NCI-H69 (cell line): Measurements from ENCODE around the gene AMPD3.

Source experiments
- DNase-seq: peaks from one replicate; lab custom pipeline; 2025; lab: John Stamatoyannopoulos, UW

The AMPD3 gene

DNA sequence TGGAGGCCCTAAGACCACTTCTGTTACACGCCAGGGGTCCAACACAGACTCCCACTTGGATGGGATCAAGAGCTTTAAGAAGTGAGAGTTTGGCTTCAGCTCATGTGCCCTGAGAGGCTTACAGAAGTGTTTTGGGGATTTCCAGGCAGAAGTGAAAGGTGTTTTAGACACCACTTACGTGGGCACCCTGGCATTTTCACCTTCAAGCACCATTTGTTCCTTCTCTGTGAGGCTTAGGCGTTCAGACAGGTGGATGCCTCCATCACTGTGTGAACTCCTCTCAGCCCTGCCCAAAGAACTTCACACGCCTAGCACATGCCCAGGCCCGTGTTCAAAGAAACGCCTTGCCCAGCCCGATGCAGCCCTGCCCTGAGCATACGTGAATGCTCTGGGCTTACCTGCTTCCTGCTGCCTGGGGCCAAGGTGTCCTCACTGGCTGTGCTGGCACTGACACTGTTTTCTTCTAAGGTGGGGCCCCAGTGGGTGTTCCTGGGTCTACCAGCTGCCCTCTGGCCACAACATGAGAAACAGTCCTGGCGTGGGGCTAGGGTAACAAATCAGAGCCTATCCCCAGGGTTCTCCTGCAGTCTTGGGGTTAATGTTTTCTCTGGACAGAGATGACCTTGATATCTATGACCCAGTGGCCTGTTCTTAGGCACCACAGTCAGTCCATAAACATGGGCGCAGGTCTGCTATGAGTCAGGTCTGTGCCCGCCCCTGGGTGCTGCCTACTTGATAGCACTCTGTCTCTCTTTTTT, 34.0 kb downstream of the AMPD3 start:
- no peak for DNase-seq

DNA sequence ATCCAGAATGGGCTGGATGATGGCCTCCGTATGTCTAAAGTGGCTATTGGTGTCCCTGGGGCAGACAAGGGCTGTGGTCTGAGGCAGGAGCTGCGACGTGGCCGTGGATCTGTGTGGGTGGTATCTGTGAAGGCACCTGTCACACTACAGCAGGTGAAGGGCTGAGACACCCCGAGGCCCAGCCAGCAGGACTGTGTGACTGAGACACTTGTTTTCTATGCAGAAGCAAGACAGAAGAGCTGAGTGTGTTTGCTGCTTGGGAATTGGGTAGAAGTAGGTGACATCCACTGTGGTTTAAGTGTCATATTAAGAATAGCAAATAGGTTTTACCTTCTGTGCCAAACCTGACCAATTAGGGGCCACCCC, 35.0 kb downstream of the AMPD3 start:
- no peak for DNase-seq

DNA sequence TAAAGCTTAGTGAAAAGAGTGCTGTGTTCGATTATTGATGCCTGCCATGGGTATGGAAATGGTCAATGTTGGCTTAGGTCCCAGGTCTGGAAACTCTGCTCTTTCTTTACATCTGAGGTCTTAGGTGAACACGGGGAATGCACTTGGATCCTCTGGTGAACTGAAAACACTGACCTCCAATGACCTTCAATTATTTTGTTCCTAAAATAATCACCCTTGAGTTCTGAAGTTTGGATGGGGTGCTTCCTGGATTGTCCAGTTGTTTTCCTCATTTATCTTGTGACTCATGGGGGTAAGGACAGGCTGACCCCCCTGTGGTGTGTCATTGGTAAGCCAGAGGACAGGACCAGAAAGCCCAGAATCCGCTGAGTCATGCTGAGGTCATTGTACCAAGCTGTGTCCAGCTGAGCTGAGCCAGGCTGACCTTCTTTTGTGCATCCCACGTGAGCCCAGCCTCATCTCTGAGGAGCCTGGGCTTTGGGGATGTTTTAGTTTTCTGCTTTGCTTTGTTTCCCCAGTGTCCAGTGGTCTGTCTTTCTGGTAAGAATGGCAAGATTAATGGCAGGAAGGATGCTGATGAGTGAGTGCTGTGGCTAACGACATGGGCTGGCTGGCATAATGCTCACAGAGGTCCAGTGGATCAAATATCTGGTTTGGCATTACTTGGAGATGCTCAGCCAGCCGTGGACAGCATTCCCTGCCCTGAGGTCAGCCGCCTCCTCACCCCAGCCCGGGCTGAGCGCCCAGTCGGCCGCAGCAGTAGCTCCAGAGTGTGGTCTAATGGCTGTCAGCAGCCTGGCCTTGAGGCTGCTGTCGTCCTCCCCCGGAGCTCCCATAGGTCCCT, 35.6 kb downstream of the AMPD3 start:
- peak; percentile 16 for DNase-seq

DNA sequence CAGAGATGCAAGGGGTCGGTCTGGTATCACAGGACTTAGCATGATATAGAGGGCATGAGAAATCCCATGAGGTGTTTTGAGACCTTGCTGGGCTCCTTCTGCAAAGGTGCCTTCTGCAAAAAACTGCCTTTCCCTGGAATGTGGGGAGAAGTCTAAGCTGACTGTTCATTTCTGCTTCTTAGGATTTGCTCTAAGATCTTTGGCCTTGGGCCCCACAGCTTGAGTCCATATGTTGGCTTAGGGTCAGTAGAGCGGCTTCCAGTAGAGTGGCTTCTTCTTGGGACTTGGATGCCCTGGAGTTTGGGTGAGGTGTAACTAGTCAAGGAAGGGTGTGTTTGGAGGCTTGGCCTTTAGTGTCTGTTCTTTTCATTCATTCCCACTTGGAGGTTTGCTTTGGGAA, 37.0 kb downstream of the AMPD3 start:
- no peak for DNase-seq

DNA sequence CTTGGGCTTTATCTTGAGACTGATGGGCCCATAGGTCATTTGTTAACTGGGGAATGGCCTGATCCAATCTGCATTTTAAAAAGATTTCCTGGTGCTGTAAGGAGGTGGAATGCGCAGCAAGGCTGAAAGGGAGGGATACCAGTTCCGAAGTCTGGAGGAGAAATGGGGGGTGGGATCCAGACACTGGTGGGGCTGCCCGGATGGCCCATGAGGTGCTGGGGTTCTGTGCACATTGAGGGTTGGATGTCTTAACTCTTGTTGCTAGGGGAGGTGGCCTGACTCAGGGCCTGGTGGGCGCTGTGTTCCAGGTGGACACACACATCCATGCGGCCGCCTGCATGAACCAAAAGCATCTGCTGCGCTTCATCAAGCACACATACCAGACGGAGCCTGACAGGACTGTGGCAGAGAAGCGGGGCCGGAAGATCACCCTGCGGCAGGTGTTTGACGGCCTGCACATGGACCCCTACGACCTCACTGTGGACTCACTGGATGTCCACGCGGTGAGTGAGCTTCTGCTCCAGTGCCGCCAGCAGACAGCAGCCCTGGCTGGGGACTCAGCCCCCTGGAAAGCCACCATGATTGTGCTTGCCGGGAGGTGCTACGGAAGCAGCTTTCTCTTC, 38.1 kb downstream of the AMPD3 start:
- DNase-seq, result no peak

DNA sequence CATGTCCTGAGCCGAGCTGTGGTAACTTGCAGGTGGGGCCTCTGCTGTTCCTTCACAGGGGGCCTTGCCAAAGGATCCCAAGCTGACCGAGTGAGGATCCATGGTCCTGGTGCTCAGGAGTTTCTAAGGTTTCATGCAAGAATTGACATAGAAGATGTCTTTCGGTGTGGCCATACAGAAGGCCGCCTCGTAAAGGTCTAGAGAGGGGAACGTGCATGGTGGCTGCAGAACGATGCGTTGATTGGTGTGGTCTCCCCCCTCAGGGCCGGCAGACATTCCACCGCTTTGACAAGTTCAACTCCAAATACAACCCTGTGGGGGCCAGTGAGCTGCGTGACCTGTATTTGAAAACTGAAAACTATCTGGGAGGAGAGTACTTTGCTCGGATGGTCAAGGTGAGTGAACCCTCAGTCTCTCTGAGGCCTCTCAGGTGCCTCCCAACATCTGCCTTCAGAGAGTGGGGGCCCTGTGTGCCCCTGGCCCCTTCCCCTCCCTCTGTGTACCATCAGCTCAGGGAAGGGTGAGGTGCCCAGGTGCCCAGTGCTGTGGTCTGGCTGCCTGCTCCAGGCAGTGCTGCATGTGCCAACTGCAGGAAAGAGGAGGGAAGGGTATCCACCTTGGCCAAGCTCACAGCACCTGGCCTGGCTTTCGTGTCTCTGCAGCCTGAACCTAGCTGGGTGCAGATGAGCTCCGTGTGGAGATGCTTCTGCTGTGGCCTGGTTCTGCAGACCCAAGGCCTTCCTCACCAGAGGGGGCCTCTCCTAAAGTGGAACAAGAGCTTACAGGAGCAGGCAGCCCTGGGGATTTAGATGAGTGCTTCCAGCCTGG, 39.8 kb downstream of the AMPD3 start:
- no peak for DNase-seq

DNA sequence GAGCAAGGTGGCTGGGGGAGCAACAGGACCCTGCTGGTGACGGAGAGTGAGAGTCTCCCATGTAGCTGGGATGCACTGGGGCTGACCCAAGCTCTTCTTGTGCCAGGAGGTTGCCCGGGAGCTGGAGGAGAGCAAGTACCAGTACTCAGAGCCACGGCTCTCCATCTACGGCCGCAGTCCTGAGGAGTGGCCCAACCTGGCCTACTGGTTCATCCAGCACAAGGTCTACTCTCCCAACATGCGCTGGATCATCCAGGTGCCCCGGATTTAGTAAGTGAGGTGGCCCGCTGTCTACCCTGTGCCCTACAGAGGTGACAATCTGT, 40.4 kb downstream of the AMPD3 start:
- no peak for DNase-seq

DNA sequence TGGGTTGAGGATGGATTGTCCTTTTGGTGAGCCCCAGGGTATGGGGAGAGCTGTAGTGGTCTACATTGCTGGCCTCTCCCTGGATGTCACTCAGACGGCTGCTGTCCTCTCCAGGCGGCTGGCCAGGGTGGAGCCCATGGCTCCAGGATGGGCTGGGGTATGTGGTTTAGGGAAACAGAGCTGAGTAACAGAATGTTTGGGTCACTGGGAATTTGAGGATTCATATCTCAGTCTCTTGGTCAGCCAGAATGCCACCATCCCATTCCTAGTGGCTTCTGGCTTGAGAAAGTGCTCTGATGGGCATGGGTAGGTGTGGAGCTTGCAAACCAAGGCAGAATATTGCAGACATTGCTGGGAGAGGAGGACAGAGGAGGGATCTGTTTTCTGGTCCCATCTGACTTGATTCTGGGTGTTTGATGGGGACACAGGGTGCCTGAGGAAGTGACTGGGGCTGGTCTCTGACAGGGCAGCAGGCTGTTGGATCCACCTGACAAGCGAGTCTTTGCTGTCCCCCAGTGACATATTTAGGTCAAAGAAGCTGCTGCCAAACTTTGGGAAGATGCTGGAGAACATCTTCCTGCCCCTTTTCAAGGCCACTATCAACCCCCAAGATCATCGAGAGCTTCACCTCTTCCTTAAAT, 41.4 kb downstream of the AMPD3 start:
- DNase-seq, result no peak

DNA sequence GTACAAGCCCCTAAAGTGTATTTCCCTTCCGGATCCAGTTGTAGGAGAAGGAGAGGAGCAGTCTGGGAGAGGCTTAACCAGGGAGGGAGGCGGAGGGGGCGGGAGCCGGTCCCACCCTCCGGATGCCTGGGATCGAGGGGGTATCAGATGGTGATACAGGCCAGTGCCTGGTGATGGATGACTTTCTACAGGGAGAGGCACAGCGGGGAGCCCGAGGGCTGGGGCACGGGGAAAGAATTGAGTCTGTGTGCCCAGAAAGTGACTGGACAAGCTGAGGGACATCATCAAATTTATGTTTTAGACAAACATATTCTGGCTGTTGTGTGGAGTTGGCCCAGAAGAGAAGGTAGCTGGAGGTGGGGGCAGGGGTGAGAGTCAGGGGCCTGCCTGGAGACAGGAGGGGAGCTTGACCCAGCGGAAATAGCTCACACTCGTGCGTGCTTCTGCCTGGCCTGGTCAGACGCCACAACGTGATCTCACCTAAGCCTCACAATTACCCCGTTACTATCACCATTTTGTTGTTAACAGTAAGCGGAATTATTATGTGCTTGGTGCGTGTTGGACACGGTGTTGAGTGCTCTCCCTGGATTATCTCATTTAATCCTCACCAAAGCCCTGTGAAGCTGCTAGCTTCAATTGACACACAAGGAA, 42.4 kb downstream of the AMPD3 start:
- no peak for DNase-seq

DNA sequence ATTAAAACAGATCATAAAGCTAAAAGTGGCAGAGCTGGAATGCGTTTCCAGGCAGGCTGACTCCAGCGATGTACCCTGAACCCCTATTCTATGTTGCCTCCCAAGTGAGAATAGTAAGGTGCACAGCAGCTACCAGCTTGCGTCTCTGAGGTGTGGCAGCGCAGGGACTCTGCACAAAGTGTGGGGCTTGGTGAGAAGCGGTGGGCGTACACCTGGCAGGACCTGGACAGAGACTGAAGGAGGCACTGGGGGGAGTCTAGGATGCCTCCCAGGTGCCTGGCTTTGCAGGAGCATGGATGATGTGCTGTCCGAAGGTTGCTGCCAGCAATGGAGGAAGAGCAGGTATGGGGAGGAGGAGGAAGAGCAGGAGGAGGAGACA, 42.9 kb downstream of the AMPD3 start:
- no peak for DNase-seq

DNA sequence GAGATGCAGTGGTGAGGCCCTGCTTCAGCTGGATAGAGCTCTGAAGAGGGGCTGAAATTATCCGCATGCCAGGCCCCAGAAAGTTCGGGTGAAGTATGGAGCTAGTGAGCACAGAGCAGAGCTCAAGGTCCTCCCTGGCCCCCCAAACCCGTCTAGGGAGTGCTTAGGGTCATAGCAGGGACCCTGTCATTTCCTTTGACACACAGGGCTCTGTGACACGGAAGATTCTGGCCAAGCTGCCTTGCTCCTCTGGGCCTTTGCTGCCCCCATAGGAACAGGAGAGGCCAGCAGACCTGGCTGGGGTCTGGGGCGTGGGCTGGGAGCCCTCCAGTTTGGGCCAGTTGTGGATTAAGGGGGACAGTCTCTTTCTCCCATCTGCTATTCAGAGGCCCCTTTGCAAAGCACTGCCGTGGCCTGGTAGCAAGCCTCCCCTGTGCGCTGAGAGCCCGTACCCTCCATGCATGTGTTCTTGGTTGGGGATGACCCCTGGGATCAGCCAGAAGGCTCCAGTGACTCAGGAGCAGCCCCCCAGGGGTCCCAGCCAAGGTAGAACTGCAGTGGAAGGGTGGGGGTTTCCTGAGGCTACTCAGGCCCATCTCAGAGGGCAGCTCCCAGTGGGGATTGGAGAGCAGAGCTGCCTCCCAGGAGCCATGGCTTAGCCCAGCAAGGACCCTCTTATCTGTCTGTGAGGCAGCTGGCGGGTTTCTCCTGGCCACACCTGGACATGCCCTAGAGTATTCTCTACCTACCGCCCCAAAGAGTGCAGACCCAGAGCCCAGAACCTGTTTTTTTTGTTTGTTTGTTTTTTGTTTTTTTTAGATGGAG, 43.6 kb downstream of the AMPD3 start:
- no peak for DNase-seq

DNA sequence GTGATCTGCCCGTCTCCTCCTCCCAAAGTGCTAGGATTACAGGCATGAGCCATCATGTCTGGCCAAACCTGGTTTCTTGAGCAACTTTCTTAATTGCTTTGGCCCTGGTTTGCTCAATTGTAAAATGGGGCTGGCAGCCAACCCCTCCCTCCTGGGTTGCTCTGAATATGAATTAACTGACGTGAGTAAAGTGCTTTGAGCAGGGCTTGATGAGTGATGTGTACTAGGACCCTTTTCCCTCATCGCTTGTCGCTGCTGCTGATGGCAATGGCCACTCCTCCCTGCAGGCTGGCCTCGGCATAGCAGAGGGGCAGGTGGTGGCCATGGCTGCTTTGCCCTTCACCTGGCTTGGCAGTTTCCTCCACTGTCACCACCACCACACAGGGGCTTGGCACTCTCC, 44.4 kb downstream of the AMPD3 start:
- no peak for DNase-seq

DNA sequence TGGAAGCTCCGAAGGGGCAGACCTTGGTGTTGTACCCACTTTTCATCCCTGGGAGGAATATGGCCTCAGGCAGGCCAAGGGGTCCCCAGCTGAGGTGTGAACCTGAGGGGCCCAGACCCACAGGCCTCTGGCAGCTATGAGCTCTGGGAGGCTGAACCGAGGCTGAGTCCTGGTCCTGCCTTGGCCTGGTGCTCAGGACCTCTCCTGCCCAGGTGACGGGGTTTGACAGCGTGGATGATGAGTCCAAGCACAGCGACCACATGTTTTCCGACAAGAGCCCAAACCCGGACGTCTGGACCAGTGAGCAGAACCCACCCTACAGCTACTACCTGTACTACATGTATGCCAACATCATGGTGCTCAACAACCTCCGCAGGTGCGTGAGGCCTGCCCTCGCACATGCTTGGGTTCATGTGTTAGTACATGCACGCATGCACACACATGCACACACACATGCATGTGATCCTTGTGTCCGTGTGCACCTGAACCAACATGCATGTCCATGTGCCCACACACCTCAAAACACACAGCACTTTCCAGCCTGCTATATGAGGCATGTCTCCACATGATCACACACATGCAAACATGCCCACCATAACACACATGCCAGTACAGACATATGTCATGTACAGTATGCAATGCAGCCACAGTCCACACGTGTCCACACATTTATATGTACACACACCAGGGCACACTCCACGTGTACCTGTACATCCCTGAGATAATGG, 45.0 kb downstream of the AMPD3 start:
- no peak for DNase-seq

DNA sequence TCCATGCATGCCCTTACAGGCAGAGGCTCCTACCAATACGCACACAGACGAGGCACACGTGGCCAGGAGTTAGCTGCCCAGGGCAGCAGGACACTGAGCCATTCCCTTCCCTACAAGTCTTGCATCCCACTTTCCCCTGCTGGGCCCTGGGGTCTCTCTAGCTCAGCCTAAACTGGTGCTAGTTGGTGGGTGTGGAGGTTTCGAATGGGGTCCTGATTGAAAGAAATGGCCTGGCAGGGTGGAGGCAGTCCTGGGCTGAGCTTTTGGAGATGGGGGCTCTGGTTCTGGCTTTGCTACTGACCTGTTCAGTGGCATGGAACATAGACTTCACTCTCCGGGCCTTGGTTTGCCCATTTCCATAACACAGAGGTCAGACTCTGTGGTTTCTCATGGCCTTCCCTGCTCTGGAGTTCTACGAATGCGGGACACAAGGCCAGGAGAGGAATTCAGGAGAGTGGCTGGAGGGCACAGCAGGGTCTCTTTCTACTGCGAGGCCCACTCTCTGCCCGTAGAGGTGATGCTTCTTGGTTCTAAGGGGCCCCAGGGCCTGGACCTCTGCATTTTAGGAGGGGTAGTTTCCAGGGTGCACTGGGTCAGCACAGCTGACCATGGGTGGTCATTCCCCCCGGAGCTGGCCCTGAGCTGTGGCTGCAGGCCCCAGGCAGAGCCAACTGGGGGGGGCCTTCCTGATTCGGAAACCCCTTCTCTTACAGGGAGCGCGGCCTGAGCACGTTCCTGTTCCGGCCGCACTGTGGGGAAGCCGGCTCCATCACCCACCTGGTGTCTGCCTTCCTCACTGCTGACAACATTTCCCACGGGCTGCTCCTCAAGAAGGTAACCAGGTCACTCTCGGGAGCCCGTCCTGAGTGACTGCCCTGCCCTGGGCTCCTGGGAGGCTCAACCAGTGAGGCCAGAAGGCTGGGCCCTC, 46.0 kb downstream of the AMPD3 start:
- DNase-seq, result no peak

DNA sequence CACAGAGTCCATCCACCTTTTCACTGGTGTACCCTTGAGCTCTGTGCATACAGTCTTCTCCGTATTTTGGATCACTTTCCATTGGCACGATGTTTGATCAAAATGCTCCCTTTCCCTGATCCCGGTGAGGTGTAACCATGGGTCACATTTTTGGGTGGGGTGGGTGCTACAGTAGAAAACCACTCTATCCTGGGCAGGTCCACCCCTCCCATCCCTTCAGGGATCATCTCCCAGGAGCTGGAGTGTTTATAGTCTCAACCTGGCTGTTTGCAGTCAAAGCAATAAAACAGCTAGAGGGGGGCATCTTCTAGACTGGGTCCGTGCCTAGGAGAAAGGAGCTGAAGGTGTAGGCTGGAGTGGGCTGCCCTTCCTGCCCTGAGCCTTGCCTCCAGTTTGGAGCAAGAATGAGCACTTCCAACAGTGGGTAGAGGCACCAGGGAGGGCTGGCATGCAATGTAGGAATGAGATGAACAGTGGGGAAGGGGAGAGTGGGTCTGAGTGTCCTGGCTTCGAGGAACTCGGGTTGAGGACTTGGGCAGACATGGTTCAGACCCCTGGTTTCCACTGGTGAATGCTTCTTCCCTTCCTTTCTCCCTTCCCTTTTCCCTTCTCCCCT, 47.1 kb downstream of the AMPD3 start:
- DNase-seq, result no peak

DNA sequence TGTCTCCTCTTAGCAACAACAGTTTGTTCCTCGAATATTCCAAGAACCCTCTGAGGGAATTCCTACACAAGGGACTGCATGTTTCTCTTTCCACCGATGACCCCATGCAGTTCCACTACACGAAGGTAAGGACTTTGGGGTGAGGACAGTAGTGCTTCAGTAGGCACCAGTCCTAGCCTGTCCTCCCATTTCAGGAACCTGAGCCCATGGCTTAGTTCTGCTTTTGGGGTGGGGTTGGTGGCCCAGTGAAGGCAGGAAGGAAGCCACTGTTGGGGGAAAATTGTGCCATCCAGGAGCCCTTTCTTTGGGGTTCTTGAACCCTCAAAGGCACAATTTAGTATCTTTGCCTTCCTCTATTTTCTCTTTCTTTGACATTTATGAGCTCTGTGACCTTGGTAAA, 47.7 kb downstream of the AMPD3 start:
- no peak for DNase-seq

DNA sequence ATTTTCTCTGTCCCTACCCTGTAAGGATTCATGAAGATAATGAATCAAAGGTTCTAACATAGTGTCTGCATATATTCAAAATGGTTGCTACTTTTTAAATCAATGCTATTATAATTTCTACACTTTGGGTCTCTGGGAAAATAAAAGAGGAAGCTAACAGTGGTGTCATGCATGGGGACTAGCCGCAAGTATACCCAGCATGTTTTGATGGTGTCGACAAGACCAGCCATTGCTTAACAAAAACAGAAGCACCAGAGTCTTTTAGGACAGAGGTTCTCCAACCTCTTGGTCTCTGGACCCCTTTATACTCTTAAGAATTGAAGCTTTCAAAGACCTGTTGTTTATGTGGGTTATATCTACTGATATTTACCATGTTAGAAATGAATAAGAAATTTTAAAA, 48.2 kb downstream of the AMPD3 start:
- no peak for DNase-seq

DNA sequence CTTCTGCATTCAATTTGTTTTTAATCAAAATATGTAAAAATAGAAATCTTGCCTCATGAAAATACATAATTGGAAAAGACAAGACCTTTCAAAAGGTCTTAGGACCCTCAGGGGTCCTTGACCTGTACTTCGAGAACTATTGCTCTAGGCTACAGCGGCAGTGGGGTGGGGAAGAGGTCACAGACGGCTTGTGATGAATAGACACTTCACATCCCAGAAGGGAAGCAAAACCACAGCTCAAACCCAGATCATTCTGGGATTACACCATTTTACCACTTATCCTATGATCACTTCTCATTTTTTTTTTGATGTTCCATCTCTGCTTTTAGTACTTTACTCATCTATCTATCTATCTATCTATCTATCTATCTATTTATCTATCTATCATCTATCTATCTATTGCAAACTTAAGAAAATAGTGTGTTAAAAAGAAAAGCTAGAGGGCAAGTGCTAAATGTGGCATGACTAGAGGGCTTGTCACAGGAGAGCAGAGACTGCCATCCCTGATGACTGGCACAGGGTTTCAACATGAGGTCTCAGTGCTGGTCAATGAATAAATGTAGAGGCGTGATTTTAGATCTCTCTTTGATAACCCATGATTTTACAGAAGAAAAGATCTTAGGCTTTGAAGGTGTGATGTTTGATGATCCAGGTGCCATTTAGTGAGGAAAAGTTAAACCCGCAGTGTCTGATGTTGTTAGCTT, 48.9 kb downstream of the AMPD3 start:
- DNase-seq, result no peak
